GM18526 (cell line): ENCODE results near the gene ZNF473.

Experiments used
- POLR2A ChIP-seq: IDR thresholded peaks from 3 replicates; pipeline ENCODE4 v1.6.1; 2011; ENCODE audit not compliant: insufficient read length; ENCODE audit errors: extremely low read depth

Gene ZNF473

DNA sequence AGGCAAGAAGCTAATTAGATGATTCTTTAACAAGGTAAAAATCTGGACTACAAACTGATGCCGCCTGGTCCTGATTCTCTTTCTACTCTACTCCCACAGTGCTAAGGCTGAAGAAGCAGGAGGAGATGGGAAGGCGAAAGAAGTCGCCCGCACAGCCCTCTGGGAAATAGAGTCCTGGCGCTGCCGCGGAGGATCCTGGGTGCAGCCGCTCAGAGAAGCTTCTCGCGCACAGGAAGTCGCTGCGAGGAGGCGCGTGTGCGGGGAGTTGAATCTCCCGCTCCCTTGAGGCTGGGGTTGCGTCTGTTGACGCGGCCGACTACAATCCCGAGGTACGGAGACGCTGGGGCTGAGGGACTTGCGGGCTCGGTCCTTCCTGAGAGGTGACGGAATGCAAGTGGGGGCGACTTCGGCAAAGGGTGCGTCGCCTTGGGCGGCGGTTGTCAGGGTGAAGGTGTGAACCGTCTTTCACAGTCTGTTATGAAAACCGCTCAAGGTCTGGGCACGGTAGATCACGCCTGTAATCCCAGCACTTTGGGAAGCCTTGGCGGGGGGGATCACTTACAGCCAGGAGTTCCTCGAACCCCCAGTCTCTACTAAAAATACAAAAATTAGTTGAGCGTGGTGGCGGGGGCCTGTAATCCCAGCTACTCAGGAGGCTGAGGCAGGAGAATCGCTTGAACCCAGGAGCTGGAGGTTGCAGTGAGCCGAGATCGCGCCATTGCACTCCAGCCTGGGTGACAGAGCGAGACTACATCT is at the start of gene ZNF473:
ZNF473 (plus strand) TSS at position 212 of the 756 bp plus-strand sequence. CDS start 5,078 bp downstream, outside the sequence.
- peak; percentile 75 for TF ChIP-seq POLR2A

GRCh38 chr19:49976496-49976895 is 49.3 kb upstream of the ZNF473 start:
- TF ChIP-seq POLR2A = no peak

- TF ChIP-seq POLR2A = no peak
Measured at GRCh38 chr19:49977076-49977475, 48.7 kb upstream of the ZNF473 start.

GRCh38 chr19:49977881-49978280 is 47.9 kb upstream of the ZNF473 start:
- TF ChIP-seq POLR2A = no peak

GRCh38 chr19:49978324-49978723 is 47.5 kb upstream of the ZNF473 start:
- no peak for TF ChIP-seq POLR2A

- no peak for TF ChIP-seq POLR2A
Measured at GRCh38 chr19:49981603-49982593, 43.9 kb upstream of the ZNF473 start.

DNA sequence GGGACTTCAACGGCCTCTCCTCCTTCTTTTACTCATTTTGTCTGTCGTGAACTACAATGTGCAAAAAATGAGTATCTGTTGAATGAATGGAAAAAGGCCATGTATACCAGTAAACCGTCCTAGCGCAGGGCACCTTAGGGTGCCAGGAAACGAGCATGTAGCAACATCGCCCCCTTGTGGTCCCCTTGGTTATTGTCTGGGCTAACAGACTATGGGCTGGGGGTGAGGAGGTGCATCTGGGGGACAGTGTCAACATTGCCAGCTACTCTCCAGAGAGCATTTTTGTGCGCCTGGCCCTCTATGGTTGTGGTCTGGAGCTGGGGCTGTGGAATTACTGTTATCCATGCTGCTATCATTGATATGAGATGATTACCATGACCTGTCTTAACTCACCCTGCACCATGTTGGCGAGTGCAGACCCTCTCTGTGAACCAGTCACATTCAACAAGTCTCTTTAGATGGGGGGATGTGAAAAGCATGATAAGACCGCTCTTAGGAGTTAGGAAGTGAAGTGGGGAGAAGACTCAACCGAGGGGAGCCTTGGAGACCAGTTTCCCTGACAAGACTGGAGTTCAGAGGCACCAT is 42.1 kb upstream of the ZNF473 start:
- no peak for TF ChIP-seq POLR2A

DNA sequence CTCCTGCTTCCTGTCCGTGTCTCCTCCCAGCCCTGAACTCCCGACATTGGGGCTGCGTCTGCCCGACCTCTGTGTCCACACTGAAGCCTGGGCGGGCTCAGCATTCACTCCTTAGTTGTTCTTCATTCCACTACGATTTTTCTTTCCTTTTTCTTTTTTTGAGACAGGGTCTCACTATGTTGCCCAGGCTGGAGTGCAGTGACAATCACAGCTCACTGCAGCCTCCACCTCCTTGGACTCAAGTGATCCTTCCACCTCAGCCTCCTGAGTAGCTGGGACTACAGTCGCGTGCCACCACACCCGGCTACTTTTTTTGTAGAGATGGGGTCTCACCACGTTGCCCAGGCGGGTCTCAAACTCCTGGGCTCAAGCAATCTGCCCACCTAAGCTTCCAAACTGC is 41.3 kb upstream of the ZNF473 start:
- TF ChIP-seq POLR2A = no peak

- TF ChIP-seq POLR2A = no peak
Measured at GRCh38 chr19:49985871-49986270, 39.9 kb upstream of the ZNF473 start.

GRCh38 chr19:49986354-49986753 is 39.5 kb upstream of the ZNF473 start:
- no peak for TF ChIP-seq POLR2A

GRCh38 chr19:49987159-49987698 is 38.6 kb upstream of the ZNF473 start:
- TF ChIP-seq POLR2A = no peak

DNA sequence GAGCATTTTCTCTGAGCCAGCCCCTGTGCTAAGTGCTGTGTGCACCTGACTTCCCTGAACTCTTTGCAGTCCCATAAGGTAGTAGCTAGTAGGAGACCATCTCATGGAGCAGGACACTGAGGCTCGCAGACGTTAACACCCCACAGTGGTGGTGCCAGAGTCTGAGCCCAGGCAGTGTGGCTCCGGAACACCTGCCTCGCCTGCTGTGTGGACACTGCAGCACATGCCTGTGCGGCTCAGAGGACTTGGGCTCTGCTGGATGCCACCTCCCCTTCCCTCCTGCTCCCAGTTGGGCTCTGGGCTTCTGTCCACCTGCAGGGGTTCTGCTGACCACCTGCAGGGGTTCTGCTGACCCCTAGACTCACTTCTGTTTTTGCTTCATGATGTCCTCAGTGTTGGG is 37.8 kb upstream of the ZNF473 start:
- TF ChIP-seq POLR2A = no peak

- TF ChIP-seq POLR2A = no peak
Measured at GRCh38 chr19:49988433-49988832, 37.4 kb upstream of the ZNF473 start.

DNA sequence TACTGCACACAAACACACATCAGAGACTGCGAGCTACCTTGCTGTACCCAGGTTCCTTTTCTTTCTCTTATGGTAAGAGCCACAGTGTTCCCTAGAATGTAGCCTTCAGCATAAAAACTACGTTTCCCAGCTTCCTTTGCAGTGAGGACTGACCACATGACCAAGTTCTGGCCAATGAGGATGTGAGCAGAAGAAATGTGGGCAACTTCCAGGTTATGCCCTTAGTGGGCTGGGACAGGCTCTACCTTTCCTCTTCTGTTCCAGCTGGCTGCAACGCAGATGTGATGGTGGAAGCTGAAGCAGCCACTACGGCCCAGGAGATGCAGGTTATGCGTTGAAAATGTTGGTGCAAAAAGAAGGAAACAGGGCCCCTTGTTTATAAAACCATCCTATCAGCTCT is 28.1 kb upstream of the ZNF473 start:
- TF ChIP-seq POLR2A = no peak

DNA sequence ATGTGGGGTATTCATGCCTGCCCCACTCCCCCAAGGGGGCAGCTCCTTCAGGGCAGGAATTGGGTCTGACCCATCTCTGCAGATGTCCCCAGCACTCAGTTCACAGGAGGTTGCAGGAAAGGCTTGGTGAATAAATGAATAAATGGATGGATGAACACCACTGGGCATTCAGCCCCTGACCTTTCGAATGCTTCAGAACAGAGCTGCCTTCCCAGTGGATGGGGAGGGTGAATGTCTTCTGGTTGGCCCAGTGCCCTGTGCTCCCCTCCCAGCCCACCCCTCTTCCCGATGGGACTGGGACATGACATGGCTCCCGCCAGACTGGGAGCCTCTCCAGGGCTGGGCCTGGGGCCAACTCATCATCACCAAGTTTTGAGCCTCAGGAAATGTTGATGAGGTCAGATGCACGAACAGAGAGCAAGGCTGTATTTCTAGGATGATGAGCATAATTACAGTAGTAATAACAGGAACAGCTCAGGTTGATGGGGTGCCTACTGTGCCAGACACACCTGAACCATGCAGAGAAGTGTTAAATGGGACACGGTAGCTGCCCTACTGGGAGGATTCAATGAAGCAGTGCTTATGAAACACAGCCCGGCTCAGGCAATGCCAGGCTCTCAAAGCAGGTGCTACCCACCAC is 26.3 kb upstream of the ZNF473 start:
- TF ChIP-seq POLR2A = no peak
